Measurements from ENCODE around the gene HPSE2.

Gene HPSE2

DNA sequence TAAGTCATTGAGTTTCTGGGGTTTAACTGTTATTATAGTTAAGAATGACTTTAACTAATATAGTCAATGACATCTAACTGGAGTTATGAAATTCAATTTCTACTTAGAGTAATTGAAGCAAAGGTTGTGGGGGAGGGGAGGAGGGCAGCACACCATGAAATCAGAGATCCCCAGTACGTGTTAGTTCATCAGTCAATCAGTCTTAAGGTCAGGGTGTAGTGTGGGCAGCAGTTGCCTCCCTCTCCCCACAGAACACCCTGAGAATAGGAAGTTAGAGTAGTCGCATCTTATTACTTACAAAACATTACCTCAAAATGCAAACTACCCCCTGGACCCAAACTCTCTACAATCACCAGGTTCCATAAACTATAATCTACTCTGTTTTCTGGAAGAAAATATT lies 781.9 kb downstream of the HPSE2 start:
- DNase-seq: no peak

DNA sequence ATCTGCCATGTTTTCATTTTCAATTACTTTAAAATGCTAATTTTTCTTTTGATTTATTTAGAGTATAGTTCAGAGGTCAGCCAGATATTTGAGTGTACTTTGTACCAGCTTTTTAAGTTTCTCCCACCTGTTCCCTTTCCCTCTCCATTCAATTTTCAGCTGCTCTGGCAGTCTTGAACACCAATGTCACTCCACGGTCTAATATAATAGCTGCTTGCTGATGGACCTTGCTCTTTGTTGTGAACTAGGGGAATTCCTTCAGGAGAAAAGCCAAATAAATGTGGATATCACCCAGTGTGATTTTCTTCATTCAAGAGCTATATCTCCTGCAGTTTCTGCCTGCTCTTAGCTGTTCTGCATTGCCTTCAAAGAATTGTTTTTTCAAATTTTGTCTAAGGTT lies 785.0 kb downstream of the HPSE2 start:
- DNase-seq: no peak

DNA sequence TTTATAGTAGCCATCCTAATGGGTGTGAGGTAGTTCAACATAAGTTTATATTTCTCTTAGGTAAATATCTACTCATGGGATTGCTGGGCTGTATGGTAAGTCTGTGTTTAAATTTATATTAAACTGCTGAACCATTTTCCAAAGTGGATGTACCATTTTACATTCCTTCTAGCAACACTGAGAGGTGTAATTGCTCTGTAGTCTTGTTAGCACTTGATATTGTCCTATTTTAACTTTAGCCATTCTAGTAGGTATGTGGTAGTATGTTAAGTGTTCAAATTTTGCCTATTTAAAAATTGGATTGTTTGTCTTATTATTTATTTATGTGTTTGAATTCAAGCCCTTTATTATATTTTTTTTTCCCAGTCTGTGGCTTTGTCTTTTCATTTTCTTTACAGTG lies 786.4 kb downstream of the HPSE2 start:
- no peak for DNase-seq

- peak; percentile 2 for DNase-seq
These were observed 788.9 kb downstream of the HPSE2 start, which contains the start of gene HPS1 for GRCh38 chr10:98446661-98447221. Gene HPS1, minus strand, starts transcription at chr10:98446935. Its CDS starts 3,695 bp downstream, at chr10:98443240.

DNA sequence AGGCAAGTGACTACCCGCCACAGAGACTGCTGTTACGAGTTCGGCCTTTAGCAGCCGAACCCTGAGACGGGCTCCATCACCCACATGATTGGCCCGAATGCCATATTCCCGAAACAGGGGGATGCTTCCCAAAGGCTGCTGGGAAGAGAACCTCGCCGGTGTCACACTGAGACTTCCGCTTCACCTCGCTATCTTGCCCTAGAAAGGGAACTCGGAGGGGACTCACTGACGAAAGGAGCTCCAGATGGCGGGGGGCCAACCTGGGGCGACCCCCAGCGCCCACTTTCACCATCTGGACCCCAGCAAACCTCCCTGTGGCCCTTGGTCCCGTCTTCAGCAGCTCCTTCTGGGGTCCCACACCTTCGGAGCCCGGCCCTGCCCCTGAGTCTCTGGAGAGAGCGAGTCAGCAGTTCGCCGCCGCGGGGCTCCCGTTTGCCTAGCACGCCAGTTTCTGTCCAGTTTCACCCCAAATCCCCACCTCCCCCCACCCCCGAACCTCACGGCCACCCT lies 789.4 kb downstream of the HPSE2 start:
- DNase-seq: no peak

- no peak for DNase-seq
These were observed 790.3 kb downstream of the HPSE2 start for GRCh38 chr10:98445200-98445812.

DNA sequence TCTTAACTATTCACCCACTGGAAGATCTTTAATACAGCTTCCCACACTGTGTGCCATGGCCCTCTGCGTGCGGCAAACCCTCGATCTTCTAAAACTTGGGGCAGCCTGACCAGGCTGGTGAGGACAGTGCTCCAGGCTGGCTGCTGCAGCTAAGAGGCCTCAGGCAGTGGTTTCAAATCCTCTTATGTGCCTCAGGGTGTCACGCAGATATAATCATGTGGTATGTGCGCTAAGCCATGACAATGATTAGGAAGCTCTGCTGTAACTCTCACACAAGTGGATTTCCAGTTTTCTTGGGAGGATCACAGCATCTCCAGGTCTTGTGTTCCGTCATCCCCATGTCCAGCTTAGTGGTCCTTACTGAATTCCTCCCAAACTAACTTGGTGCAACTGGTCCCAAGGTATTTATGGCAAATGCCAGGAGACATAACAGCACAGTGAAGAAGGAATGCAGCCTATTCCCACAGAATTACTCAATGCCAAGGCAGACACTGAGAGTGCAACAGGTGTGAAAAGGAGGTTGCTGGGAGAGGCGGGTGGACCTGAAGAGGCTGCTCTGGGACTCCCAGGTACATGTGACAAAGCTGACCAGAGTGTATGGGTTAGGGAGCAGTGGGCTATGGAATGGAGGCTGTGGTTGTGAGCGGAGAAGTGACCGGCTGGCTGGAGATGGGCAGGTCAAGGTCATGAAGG lies 791.2 kb downstream of the HPSE2 start:
- DNase-seq: no peak

DNA sequence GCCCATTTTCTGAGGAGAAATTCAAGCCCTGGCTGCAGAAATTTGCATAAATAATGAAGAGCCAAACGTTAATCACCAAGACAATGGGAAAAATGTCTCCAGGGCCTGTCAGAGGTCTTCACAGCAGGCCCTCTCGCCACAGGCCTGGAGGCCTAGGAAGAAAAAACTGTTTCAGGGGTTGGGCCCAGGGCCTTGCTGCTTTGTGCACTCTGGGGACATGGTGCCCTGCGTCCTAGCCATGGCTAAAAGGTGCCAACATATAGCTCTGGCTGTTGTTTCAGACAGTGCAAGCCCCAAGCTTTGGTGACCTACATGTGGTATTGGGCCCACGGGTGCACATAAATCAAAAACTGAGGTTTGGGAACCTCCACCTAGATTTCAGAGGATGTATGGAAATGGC lies 796.9 kb downstream of the HPSE2 start:
- no peak for DNase-seq

DNA sequence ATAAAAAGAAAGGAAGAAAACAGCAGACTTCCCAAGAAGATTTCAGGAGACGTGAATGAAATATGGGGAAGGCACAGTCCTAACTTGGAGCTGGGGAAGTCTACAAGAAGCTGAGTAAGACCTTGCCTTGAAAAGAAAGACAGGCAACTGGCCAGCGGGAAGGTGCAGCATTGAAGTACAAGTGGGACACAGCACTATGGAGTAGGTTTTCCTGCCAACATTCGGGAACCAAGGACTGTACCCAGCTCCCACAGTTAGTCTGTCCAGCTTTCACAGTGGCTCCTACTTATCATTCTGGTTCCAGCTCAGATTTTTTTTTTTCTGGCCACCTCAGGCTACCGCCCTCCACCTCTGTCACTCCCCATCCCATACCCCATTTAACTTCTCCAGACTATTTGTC lies 798.9 kb downstream of the HPSE2 start:
- DNase-seq: no peak

GRCh38 chr10:98435178-98435577 lies 800.5 kb downstream of the HPSE2 start:
- no peak for DNase-seq

- no peak for DNase-seq
These were observed 801.5 kb downstream of the HPSE2 start for GRCh38 chr10:98433881-98434732.

GRCh38 chr10:98433371-98433770 lies 802.3 kb downstream of the HPSE2 start:
- no peak for DNase-seq

DNA sequence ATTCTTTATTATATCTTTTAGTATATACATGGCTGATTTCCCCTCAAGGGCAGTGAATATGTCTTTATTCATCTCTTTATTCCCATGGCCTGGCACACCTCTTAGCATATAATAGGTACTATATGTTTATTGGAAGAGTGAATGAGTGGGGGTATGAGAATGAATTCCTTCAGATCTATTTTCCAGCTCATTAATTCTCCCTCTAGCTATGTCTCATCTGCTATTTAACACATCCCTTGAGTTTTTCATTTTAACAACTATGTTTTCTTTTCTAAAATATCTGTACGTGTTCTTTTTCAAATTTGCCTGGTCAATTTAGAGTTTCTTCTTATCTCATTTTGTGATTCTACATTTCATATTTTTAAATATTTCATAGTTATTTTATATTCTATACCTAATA lies 803.3 kb downstream of the HPSE2 start:
- DNase-seq: no peak

GRCh38 chr10:98431016-98431415 lies 804.6 kb downstream of the HPSE2 start:
- no peak for DNase-seq

DNA sequence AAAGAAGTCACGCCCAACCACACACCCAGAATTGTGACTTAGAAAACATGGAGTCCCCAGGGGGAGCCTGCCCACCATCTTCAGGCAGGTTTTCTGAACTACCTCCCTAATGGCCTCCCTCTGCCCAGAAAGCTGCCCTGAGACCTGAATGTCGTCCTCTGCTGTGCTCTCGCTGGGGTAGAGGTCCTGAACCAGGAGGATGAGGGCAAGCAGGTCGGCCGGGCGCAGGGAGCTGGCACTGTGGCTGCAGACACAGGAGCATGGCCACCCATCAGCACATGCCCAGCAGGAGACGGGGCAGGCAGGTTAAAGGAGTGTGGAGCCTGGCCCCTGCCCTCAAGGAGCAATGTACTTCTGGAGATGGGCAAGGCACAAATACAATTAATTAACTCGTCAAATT lies 805.2 kb downstream of the HPSE2 start:
- DNase-seq: no peak

- no peak for DNase-seq
These were observed 806.2 kb downstream of the HPSE2 start for GRCh38 chr10:98429320-98430072.

DNA sequence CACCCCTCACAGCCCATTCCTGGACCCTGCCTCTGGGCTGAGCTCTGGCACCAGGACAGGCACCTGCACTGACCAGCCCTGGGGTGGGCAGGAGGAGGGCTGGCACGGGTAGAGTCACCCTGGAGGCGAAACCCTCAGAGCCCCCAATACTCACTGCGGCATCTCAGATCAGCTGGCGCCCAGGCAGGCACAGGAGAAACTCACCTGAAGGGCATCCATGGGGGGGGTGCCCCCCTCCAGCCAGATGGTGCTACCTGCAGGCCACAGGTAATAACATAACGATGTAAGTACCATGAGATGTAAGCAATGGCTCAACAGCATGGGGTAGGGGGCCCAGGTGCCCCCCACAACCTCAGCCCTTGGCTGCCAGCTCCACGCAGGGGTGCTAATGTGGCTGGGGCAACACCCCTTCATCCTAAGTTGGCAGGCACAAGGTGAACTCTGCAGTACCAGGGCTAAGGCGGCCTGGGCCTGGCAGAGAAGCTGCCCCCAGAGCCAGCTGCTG lies 808.6 kb downstream of the HPSE2 start:
- no peak for DNase-seq

GRCh38 chr10:98425511-98426352 lies 809.9 kb downstream of the HPSE2 start:
- DNase-seq: peak; percentile 9

DNA sequence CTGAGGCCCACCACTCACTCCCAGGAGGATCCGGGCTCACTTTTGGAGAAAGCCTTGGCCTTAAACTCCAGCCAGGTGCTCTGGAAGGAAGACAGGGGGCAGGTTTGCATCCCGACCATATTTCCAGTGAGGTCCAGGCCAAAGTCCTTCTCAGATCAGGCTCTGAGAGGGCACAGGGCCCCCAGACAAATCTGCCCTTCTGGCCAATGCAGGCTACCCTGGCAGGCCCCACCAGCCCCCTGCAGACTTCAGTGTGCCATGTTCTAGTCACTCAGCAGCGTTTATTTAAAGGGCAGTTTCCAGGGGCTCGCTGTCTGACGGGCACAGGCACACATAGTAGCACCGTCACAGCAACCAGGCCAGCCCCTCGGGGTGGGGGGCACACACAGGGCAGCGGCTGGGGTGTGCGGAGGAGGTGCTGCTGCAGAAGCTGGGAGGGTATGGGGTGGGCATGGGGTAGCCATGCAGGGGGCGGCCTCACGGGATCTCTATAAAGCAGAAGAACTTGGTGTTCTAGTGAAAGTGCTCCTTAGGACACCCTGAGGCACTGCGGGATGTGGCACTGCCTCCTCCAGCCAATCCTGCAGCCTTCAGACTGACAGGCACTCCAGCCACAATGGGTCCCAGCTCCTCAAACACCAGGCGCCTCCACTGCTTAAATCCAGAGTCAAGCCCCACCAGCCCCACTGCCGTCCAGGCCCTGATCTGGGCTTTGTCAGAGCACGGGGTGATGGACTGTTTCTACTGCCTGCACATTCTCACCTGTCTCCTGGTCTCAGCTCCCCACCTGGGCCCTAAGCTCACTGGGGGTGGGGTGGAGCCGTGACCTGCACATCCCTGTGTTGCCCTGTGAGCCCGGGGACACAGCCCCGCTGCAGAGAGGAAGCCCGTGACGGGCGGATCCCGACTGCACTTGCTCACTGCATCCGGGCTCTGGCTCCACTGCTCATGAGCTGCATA lies 811.1 kb downstream of the HPSE2 start:
- no peak for DNase-seq

- DNase-seq: no peak
These were observed 811.9 kb downstream of the HPSE2 start for GRCh38 chr10:98423691-98424120.
